ENCODE results near the gene MLPH. TPM values are rescaled to one million over a fixed set of nuclear protein-coding genes. Genes with fewer than 3 reads are reported as not detected.

The MLPH gene
- polyA plus RNA-seq, 3 donors = not detected

DNA sequence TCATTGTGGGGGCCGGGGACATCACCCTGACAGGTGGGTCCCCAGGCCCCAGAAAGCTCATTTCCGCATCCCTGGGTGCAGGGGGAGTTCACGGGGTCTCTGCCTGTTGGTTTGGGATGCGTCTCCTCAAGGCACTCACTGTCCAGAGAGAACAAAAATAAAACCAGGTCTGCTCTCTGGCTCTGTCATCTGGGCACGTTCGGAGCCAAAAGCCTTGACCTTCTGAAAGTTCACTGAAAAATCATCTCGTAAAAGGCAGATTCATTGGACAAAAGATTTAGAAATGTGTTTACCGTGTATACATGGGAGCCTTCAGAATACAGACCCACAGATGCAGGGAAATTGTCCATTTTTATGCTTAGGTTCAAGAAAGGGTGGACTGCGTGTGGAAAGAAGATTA, 26.6 kb downstream of the MLPH start:
- intact Hi-C loops (cut with micrococcal nuclease) = loop anchor here (2.0 to 10.0 kb wide), 3 partner anchors 59 to 261 kb away; no protein-coding TSS in a partner anchor
- Histone ChIP-seq H4K20me1 (ENCODE audit: insufficient read depth, low read length) (no peaks in the 10 kb centered on the region), H3K27me3 (ENCODE audit: control insufficient read depth in 2 of 2, insufficient read depth in 2 of 2, low read length in 2 of 2) (no peaks in the 10 kb centered on the region), H3K79me2 (ENCODE audit: insufficient read depth, low read length) (no peaks in the 10 kb centered on the region), H3K9me3 (replicated peaks in 1 of 2; ENCODE audit: control insufficient read depth in 1 of 2, insufficient read depth in 1 of 2, low read length in 2 of 2) (no peaks in the 10 kb centered on the region), H2AFZ (ENCODE audit: insufficient read depth, low read depth, low read length, poor library complexity, severe bottlenecking) (no peak overlapping the region), H3K4me2 (replicated peaks; ENCODE audit: extremely low read depth, low read length, poor library complexity, severe bottlenecking) (no peak overlapping the region), H3K4me1 (ENCODE audit: control insufficient read depth in 1 of 2, insufficient read depth in 2 of 2, low read length in 2 of 2) (no peaks in the 10 kb centered on the region), H3K36me3 (replicated peaks in 1 of 2; ENCODE audit: control insufficient read depth in 1 of 2, insufficient read depth in 2 of 2, low read length in 2 of 2) (no peaks in the 10 kb centered on the region), H3K9ac (ENCODE audit: insufficient read depth, low read length, poor library complexity, severe bottlenecking) (no peak overlapping the region), H3K27ac (ENCODE audit: low read depth in 1 of 2, low read length in 2 of 2) (no peak overlapping the region), H3K4me3 (replicated peaks in 1 of 3; ENCODE audit: low read depth in 2 of 3, low read length in 3 of 3) (no peak overlapping the region)
- DNase-seq = no peak
- no peak overlapping the region for H3K27ac Mint-ChIP-seq
- TF ChIP-seq, protein P1, sequence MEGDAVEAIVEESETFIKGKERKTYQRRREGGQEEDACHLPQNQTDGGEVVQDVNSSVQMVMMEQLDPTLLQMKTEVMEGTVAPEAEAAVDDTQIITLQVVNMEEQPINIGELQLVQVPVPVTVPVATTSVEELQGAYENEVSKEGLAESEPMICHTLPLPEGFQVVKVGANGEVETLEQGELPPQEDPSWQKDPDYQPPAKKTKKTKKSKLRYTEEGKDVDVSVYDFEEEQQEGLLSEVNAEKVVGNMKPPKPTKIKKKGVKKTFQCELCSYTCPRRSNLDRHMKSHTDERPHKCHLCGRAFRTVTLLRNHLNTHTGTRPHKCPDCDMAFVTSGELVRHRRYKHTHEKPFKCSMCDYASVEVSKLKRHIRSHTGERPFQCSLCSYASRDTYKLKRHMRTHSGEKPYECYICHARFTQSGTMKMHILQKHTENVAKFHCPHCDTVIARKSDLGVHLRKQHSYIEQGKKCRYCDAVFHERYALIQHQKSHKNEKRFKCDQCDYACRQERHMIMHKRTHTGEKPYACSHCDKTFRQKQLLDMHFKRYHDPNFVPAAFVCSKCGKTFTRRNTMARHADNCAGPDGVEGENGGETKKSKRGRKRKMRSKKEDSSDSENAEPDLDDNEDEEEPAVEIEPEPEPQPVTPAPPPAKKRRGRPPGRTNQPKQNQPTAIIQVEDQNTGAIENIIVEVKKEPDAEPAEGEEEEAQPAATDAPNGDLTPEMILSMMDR (IDR thresholded peaks at IDR 0.05) = no peak
- no peaks in the 10 kb centered on the region for H3K4me1 Mint-ChIP-seq
- WGBS (ENCODE audit: insufficient coverage) = 94% methylated on average over 7 of the region's 9 CpGs
- H3K4me3 Mint-ChIP-seq = no peak overlapping the region
- H3K36me3 Mint-ChIP-seq = no peaks in the 10 kb centered on the region
- H3K9me3 Mint-ChIP-seq = peaks cover 0 to 2% (median 0%) of the 10 kb centered on the region in 7 donors
- peaks cover 4 to 6% (median 4%) of the 10 kb centered on the region in 3 donors for H3K27me3 Mint-ChIP-seq (ENCODE audit: low read depth in 3 of 3)

DNA sequence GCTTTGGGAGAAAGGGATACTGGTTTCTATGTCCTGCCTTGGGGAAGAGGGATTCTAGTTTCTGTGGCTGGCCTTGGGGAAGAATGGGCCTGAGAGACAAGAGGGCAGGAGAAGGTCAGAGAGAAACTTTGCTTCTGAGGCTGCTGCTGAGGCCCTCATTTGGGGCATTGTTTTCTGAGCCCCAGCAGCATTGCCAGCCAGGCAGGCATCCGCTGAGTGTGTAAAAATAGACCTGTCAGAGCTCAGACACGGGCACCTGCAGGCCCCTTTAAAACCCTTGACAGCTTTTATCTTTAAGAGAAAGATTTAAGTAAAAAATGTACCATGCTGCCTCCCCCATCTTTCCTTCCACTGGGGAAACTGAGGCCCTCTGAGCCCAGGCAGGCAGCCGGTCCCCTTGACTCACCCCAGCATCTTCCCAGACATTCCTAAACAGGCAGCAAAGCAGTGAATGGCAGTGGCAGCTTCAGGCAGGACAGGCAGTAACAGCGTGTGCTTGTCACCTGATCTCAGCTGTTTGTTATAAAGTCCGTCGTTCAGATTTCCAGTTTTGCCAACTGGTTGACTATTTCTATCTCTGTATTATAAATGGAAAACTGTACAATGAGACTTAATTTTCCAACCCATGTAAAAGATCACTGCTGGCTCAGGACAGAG, 27.6 kb downstream of the MLPH start:
- Mint-ChIP-seq H3K36me3 (no peaks in the 10 kb centered on the region), H3K27me3 (ENCODE audit: low read depth in 3 of 3) (peaks cover 2% of the 10 kb centered on the region in 3 donors), H3K27ac (no peak overlapping the region), H3K9me3 (peaks cover 0 to 2% (median 0%) of the 10 kb centered on the region in 7 donors), H3K4me3 (no peak overlapping the region), H3K4me1 (no peaks in the 10 kb centered on the region)
- H3K4me3 ChIP-seq (replicated peaks in 1 of 3; ENCODE audit: low read depth in 2 of 3, low read length in 3 of 3) = no peak overlapping the region
- no peak overlapping the region for H3K27ac ChIP-seq (ENCODE audit: low read depth in 1 of 2, low read length in 2 of 2)
- no peaks in the 10 kb centered on the region for H3K9me3 ChIP-seq (replicated peaks in 1 of 2; ENCODE audit: control insufficient read depth in 1 of 2, insufficient read depth in 1 of 2, low read length in 2 of 2)
- DNase-seq = no peak
- no peaks in the 10 kb centered on the region for H3K79me2 ChIP-seq (ENCODE audit: insufficient read depth, low read length)
- H3K36me3 ChIP-seq (replicated peaks in 1 of 2; ENCODE audit: control insufficient read depth in 1 of 2, insufficient read depth in 2 of 2, low read length in 2 of 2) = no peaks in the 10 kb centered on the region
- no CpG with 5 or more reads among the region's 6 CpGs for WGBS (ENCODE audit: insufficient coverage)
- intact Hi-C loops (cut with micrococcal nuclease) = loop anchor here in 1 of 2 donors (5.0 to 10.0 kb wide), 2 partner anchors 233 to 260 kb away; no protein-coding TSS in a partner anchor
- TF ChIP-seq, protein P1 (IDR thresholded peaks at IDR 0.05) = no peak
- H3K4me1 ChIP-seq (ENCODE audit: control insufficient read depth in 1 of 2, insufficient read depth in 2 of 2, low read length in 2 of 2) = no peaks in the 10 kb centered on the region
- no peak overlapping the region for H3K4me2 ChIP-seq (replicated peaks; ENCODE audit: extremely low read depth, low read length, poor library complexity, severe bottlenecking)
- no peaks in the 10 kb centered on the region for H4K20me1 ChIP-seq (ENCODE audit: insufficient read depth, low read length)
- H3K27me3 ChIP-seq (ENCODE audit: control insufficient read depth in 2 of 2, insufficient read depth in 2 of 2, low read length in 2 of 2) = no peaks in the 10 kb centered on the region
- no peak overlapping the region for H2AFZ ChIP-seq (ENCODE audit: insufficient read depth, low read depth, low read length, poor library complexity, severe bottlenecking)
- H3K9ac ChIP-seq (ENCODE audit: insufficient read depth, low read length, poor library complexity, severe bottlenecking) = no peak overlapping the region

Measured in CD14-positive monocyte (primary cell).